Panc1 (cell line): Measurements from ENCODE around the gene CEACAM7. TPM values are rescaled to one million over a fixed set of nuclear protein-coding genes. Genes with fewer than 3 reads are reported as not detected.

Source experiments
- ATAC-seq: fragments of 200-7000 bp; cut with Tn5 transposase; 2 replicates; pipeline ENCODE4 v1.9.1; 2020; ENCODE audit warnings: mild to moderate bottlenecking, moderate library complexity
- BruUV-seq: library from RNA; stranded (reverse); fragments of 400-500 nt; replicated peaks from 2 replicates; lab custom pipeline; 2021; lab: Mats Ljungman, UMichigan
- CTCF ChIA-PET: fragments of 300-600 bp; sonication (Branson Sonifier 250); formaldehyde crosslinking; loops from one replicate; lab custom pipeline; 2022; ENCODE audit warnings: antibody characterized with exemption; lab: Charles Lee
- POLR2A ChIA-PET: fragments of 300-600 bp; sonication (Branson Sonifier 250); formaldehyde crosslinking; loops from one replicate; lab custom pipeline; 2022; ENCODE audit warnings: antibody characterized with exemption; lab: Charles Lee
- DNase-seq: peaks from one replicate; pipeline ENCODE4 v3.0.0-alpha.2; 2010; ENCODE audit warnings: low read depth, low spot score
- H3K27ac ChIP-seq: 2 replicates; pipeline ENCODE4 v1.5.1; 2011; ENCODE audit warnings: mild to moderate bottlenecking, low read length, inconsistent platforms
- H3K27me3 ChIP-seq: fragments of 200-500 bp; sonication (Bioruptor generic); 2 replicates; pipeline ENCODE4 v1.6.0; 2014; ENCODE audit warnings: low read length, inconsistent platforms; ENCODE audit not compliant: control insufficient read depth, insufficient read depth
- H3K36me3 ChIP-seq: fragments of 200-500 bp; sonication (Bioruptor generic); 2 replicates; pipeline ENCODE4 v1.5.1; 2014; ENCODE audit warnings: inconsistent platforms, mild to moderate bottlenecking, low read length, moderate library complexity; ENCODE audit not compliant: control insufficient read depth, insufficient read depth
- H3K4me1 ChIP-seq: 2 replicates; pipeline ENCODE4 v1.5.1; 2011; ENCODE audit warnings: inconsistent platforms, mild to moderate bottlenecking, low read length, moderate library complexity; ENCODE audit not compliant: control insufficient read depth, insufficient read depth
- H3K4me3 ChIP-seq, 2 experiments: 2 replicates each; pipeline ENCODE4 v1.5.1; 2011 to 2012; ENCODE audit warnings: low read depth in 2 of 2, low read length in 2 of 2, mild to moderate bottlenecking in 2 of 2, inconsistent platforms in 1 of 2, moderate library complexity in 1 of 2
- H3K9me3 ChIP-seq: fragments of 200-500 bp; sonication (Bioruptor generic); 2 replicates; pipeline ENCODE4 v1.5.1; 2014; ENCODE audit warnings: low read depth, mild to moderate bottlenecking, inconsistent platforms, low read length, moderate library complexity; ENCODE audit not compliant: control insufficient read depth, insufficient read depth
- CTCF ChIP-seq: fragments of 450-650 bp; IDR thresholded peaks from 2 replicates; pipeline ENCODE4 v1.5.1; 2017; ENCODE audit warnings: mild to moderate bottlenecking
- POLR2AphosphoS5 ChIP-seq: IDR thresholded peaks from 2 replicates; pipeline ENCODE4 v1.6.1; 2012; ENCODE audit warnings: mild to moderate bottlenecking, low read depth, low read length, moderate library complexity
- REST ChIP-seq, 2 experiments: IDR thresholded peaks; 2 replicates each; pipeline ENCODE4 v1.6.1; 2011 to 2012; ENCODE audit warnings: low read depth in 2 of 2, control low read depth in 1 of 2, low read length in 1 of 2, mild to moderate bottlenecking in 1 of 2, moderate library complexity in 1 of 2; ENCODE audit not compliant: insufficient read depth in 1 of 2
- SIN3A ChIP-seq: IDR thresholded peaks from 2 replicates; pipeline ENCODE4 v1.6.1; 2012; ENCODE audit warnings: low read depth, mild to moderate bottlenecking, low read length, moderate library complexity, borderline replicate concordance; ENCODE audit not compliant: insufficient read depth
- TCF7L2 ChIP-seq: IDR thresholded peaks from 2 replicates; pipeline ENCODE4 v1.6.1; 2011; ENCODE audit warnings: mild to moderate bottlenecking, low read depth, low read length, inconsistent platforms
- in situ Hi-C: cut with HindIII; loops from 2 replicates; pipeline ENCODE4 v1.10.0; 2016; ENCODE audit warnings: low sequenced_read_pairs, low pct_unique_long_range_greater_than_20kb
- intact Hi-C: fragments of 100-400 bp; cut with micrococcal nuclease; formaldehyde crosslinking; loops from one replicate; pipeline ENCODE4 v1.10.0; 2022; ENCODE audit not compliant: unreplicated experiment
- total RNA-seq: library from RNA; stranded (reverse); gene quantifications from one replicate; pipeline ENCODE4 v1.2.1, GENCODE V29; 2021; ENCODE audit not compliant: unreplicated experiment

Gene CEACAM7
- total RNA-seq, 1 experiment from 2014 or later, result not detected

GRCh38 chr19:41726493-41726892 is 38.4 kb upstream of the CEACAM7 start:
- no peaks in the 10 kb centered on the region for H3K4me1 ChIP-seq
- H3K4me3 ChIP-seq, result no peak overlapping the region
- peaks cover 6% of the 10 kb centered on the region; the same call in 1 of the 2 replicates for H3K27me3 ChIP-seq
- no peak overlapping the region for H3K27ac ChIP-seq
- no peak for TF ChIP-seq TCF7L2
- TF ChIP-seq CTCF, result no peak
- TF ChIP-seq SIN3A, result no peak
- TF ChIP-seq POLR2AphosphoS5, result no peak
- TF ChIP-seq REST (IDR thresholded peaks at IDR 0.05; ENCODE audit: insufficient read depth in 1 of 2, low read depth in 2 of 2, low read length in 1 of 2), result no peak
- ChIA-PET CTCF (no interaction called here), POLR2A (no interaction called here)
- no peak for DNase-seq
- no peaks in the 10 kb centered on the region for H3K36me3 ChIP-seq
- no peak for ATAC-seq
- in situ Hi-C loops, result no loop called here
- intact Hi-C loops, result no loop called here
- BruUV-seq, result no TSS peak
- H3K9me3 ChIP-seq, result no peaks in the 10 kb centered on the region

- H3K9me3 ChIP-seq, result no peaks in the 10 kb centered on the region
- ATAC-seq, result no peak
- in situ Hi-C loops, result no loop called here
Measured at GRCh38 chr19:41720103-41720502, 32.0 kb upstream of the CEACAM7 start.

More at GRCh38 chr19:41720103-41720502, 32.0 kb upstream of the CEACAM7 start:
- CTCF ChIA-PET, result no interaction called here
- H3K4me3 ChIP-seq, result no peak overlapping the region
- no peaks in the 10 kb centered on the region for H3K4me1 ChIP-seq
- no peak for DNase-seq
- POLR2A ChIA-PET, result no interaction called here
- peaks cover 6% of the 10 kb centered on the region for H3K27me3 ChIP-seq
- TF ChIP-seq SIN3A (no peak), TCF7L2 (no peak), REST (IDR thresholded peaks at IDR 0.05; ENCODE audit: insufficient read depth in 1 of 2, low read depth in 2 of 2, low read length in 1 of 2) (no peak), POLR2AphosphoS5 (no peak), CTCF (no peak)
- H3K36me3 ChIP-seq, result no peaks in the 10 kb centered on the region
- H3K27ac ChIP-seq, result no peak overlapping the region
- intact Hi-C loops, result no loop called here
- BruUV-seq, result no TSS peak
